Keratinocyte (primary cell): ENCODE data around the gene SLC3A2.

Source experiments
- CTCF ChIP-seq, 3 experiments: IDR thresholded peaks in 1 of 3; conservative IDR thresholded peaks in 1 of 3; optimal IDR thresholded peaks in 1 of 3; 2 replicates in 2 of 3; 3 replicates in 1 of 3; pipeline versions ENCODE3 to v1.5.1; 2011; ENCODE audit warnings: low read length in 3 of 3, mild to moderate bottlenecking in 3 of 3, moderate library complexity in 2 of 3, control low read depth in 1 of 3, inconsistent platforms in 1 of 3; ENCODE audit not compliant: insufficient read depth in 2 of 3; ENCODE audit errors: extremely low read depth in 1 of 3
- EZH2 ChIP-seq: IDR thresholded peaks from one replicate; pipeline ENCODE4 v1.6.1; 2012; ENCODE audit warnings: inconsistent platforms, mild to moderate bottlenecking, low read length, moderate library complexity

DNA sequence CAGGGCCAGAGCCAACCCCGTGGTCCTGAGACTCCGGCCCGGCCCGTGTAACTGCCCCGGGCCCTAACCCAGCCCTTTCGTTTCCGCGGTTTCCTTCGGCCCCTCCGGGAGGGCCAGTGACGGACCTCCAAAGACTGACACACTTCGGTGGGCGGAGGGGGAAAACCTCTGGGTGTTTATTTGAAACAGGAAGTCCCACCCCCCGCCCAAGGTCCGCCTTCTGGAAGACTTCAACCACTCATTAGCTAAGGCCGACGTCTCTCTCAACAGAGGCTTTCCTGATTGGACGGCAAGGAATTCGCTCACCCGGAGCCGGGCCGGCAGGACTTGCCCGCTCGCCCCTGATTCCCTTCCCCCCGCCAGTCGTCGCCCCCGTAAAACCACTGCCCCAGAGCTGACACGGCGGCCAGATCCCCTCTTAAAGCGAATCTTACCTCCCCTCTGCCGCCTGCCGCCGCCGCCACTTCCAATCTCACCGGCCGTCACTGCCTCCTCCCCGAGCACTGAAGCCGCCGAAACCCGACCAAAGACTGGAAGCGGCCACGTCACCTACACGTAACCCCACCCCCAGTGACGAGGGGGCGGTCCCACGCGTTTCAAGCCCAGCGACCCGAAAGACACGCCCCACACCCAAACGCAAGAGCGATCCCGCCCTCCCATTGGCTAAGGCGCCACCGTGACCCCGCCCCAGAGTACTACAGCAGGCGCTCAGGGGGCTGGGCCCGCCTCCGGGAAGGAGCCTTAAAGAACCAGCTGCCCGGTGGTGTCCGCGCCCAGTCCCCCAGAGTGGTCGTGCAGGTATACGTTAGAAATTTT, 49.0 kb upstream of the SLC3A2 start, which contains the start of gene STX5:
- TF ChIP-seq EZH2: no peak
- TF ChIP-seq CTCF (optimal IDR thresholded peaks at IDR 0.05 in 1 of 3, IDR thresholded peaks at IDR 0.05 in 1 of 3, conservative IDR thresholded peaks at IDR 0.05 in 1 of 3; ENCODE audit: extremely low read depth in 1 of 3, insufficient read depth in 2 of 3, low read length in 3 of 3): no peak
